Measurements from ENCODE around the gene HOXB4.

DNA sequence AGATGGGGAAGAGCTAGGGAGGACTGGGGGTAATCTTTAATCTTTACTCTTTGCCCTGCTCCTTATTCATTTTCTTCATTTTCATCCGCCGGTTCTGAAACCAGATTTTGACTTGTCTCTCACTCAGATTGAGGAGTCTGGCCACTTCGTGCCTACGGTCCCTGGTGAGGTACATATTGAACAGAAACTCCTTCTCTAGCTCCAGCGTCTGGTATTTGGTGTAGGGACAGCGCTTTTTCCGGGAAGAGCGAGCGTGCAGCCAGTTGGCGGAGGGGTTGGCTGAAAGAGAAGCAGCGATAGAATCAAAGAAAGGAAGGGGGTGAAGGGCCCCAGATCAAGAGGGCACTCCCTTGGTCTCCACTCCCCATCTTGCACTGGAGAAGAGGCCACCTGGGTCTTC, 44.7 kb upstream of the HOXB4 start:
- TF ChIP-seq, protein P1, sequence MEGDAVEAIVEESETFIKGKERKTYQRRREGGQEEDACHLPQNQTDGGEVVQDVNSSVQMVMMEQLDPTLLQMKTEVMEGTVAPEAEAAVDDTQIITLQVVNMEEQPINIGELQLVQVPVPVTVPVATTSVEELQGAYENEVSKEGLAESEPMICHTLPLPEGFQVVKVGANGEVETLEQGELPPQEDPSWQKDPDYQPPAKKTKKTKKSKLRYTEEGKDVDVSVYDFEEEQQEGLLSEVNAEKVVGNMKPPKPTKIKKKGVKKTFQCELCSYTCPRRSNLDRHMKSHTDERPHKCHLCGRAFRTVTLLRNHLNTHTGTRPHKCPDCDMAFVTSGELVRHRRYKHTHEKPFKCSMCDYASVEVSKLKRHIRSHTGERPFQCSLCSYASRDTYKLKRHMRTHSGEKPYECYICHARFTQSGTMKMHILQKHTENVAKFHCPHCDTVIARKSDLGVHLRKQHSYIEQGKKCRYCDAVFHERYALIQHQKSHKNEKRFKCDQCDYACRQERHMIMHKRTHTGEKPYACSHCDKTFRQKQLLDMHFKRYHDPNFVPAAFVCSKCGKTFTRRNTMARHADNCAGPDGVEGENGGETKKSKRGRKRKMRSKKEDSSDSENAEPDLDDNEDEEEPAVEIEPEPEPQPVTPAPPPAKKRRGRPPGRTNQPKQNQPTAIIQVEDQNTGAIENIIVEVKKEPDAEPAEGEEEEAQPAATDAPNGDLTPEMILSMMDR (IDR thresholded peaks at IDR 0.05), result no peak
- no peak for TF ChIP-seq EP300 (IDR thresholded peaks at IDR 0.05)
- TF ChIP-seq POLR2A (IDR thresholded peaks at IDR 0.05), result no peak
